ENCODE results near the gene WFIKKN2.

- TF ChIP-seq ZKSCAN1 (IDR thresholded peaks at IDR 0.05; ENCODE audit: low read length) (no peak), PTBP1 (IDR thresholded peaks at IDR 0.05; ENCODE audit: low read depth, low read length, poor library complexity, severe bottlenecking) (no peak), CTCF (CRISPR knock-in tag; IDR thresholded peaks at IDR 0.05) (no peak), ZSCAN31 (CRISPR knock-in tag; IDR thresholded peaks at IDR 0.05; ENCODE audit: low read depth) (no peak), NR2F6 (IDR thresholded peaks at IDR 0.05) (no peak), NR2F6 (CRISPR knock-in tag; IDR thresholded peaks at IDR 0.05) (no peak), ZNF20 (CRISPR knock-in tag; IDR thresholded peaks at IDR 0.05) (no peak), RBM22 (optimal IDR thresholded peaks at IDR 0.05; ENCODE audit: low read length) (no peak), MAX (IDR thresholded peaks at IDR 0.05) (no peak)
- TF ChIP-seq, protein P1, sequence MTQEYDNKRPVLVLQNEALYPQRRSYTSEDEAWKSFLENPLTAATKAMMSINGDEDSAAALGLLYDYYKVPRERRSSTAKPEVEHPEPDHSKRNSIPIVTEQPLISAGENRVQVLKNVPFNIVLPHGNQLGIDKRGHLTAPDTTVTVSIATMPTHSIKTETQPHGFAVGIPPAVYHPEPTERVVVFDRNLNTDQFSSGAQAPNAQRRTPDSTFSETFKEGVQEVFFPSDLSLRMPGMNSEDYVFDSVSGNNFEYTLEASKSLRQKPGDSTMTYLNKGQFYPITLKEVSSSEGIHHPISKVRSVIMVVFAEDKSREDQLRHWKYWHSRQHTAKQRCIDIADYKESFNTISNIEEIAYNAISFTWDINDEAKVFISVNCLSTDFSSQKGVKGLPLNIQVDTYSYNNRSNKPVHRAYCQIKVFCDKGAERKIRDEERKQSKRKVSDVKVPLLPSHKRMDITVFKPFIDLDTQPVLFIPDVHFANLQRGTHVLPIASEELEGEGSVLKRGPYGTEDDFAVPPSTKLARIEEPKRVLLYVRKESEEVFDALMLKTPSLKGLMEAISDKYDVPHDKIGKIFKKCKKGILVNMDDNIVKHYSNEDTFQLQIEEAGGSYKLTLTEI (CRISPR knock-in tag; conservative IDR thresholded peaks at IDR 0.05), result no peak
- TF ChIP-seq, protein P2, sequence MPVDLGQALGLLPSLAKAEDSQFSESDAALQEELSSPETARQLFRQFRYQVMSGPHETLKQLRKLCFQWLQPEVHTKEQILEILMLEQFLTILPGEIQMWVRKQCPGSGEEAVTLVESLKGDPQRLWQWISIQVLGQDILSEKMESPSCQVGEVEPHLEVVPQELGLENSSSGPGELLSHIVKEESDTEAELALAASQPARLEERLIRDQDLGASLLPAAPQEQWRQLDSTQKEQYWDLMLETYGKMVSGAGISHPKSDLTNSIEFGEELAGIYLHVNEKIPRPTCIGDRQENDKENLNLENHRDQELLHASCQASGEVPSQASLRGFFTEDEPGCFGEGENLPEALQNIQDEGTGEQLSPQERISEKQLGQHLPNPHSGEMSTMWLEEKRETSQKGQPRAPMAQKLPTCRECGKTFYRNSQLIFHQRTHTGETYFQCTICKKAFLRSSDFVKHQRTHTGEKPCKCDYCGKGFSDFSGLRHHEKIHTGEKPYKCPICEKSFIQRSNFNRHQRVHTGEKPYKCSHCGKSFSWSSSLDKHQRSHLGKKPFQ (CRISPR knock-in tag; IDR thresholded peaks at IDR 0.05; ENCODE audit: insufficient replicate concordance), result no peak
Measured at GRCh38 chr17:50818261-50818660, 17.1 kb upstream of the WFIKKN2 start.
